ENCODE measurements around the gene PDAP1.

GRCh38 chr7:99383203-99383602 is 25.2 kb downstream of the PDAP1 start:
- TF ChIP-seq CTCF (conservative IDR thresholded peaks at IDR 0.05) (no peak), ZFX (IDR thresholded peaks at IDR 0.05) (no peak)
